OCI-LY1 (cell line): Measurements from ENCODE around the gene BMP5.

Experiments
- CTCF ChIP-seq: fragments of 200-600 bp; sonication (generic), shearing (Covaris generic); IDR thresholded peaks from 2 replicates; pipeline ENCODE4 v1.5.1; 2017; ENCODE audit warnings: mild to moderate bottlenecking, antibody characterized with exemption, low read length, moderate library complexity, mixed read lengths
- EZH2 ChIP-seq: fragments of 200-600 bp; sonication (generic), shearing (Covaris generic); IDR thresholded peaks from 2 replicates; pipeline ENCODE4 v1.8.0; 2017; ENCODE audit warnings: borderline replicate concordance, mixed run types, mild to moderate bottlenecking, antibody characterized with exemption, low read length, moderate library complexity, mixed read lengths

GRCh38 chr6:55777469-55777868 lies 97.9 kb downstream of the BMP5 start:
- TF ChIP-seq EZH2 (no peak), CTCF (no peak)
